OCI-LY3 (cell line): ENCODE data around the gene SNX18.

ENCODE experiments used
- CTCF ChIP-seq: fragments of 200-600, 300-600 bp; sonication (generic); IDR thresholded peaks from 2 replicates; pipeline ENCODE4 v1.5.1; 2014; ENCODE audit warnings: antibody characterized with exemption, low read length, low read depth
- EZH2phosphoT487 ChIP-seq: fragments of 200-600 bp; shearing (Covaris generic); IDR thresholded peaks from 2 replicates; pipeline ENCODE4 v1.6.1; 2018; ENCODE audit warnings: antibody characterized with exemption, mixed run types, low read depth

- TF ChIP-seq CTCF (no peak), EZH2phosphoT487 (no peak)
These were observed 20.6 kb downstream of the SNX18 start for GRCh38 chr5:54538156-54538555.
